ENCODE measurements around the gene ZDHHC8.

Gene ZDHHC8

DNA sequence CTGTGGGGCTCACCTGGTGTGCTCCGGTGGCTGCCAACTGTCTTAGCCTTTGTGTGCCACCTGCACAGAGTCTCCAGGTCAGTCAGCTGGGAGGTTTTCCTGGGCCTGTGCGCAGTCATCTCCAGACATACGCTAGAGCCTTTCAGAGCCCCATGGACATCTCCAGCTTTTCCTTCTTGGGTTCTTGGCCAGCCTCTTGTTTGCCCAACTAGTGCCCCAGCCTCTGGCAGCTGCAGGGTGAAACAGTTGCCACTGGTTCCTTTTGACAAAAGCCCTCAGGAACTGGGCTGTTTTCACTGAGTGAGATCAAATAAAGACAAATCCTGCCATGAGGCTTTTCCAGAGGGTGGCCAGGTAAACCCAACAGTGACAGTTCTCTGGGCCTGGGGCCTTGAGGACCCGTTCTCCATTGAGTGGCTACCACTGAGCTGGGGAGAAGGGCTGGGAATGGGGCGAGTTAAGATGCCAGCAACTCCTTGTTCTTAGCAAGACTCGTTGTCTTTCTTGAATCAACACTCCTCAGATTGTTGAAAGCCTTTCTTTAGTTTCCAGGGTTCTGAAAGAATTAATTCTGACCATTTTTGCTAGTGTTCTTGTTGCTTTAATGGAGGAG lies 32.4 kb upstream of the ZDHHC8 start:
- DNase-seq: no peak

DNA sequence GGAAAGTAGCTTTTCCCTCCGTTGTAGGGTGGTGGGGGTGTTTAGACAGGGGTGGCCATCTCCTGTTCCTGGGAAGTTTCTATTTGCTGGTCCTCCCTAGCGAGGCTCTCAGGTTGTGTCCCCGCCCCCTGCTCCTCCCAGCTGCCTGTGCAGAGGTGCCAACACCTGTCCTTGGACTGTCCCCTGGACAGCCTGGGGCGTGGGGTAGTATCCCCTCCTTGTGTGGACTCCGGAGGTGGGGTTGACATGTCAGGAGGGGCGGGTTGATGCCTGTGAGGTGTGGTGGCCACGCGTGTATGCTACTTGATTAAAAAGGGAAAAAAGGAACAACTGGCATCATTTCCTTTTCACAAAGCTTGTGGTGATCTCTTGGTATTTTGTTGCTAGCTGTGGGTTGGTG lies 30.0 kb upstream of the ZDHHC8 start:
- no peak for DNase-seq

DNA sequence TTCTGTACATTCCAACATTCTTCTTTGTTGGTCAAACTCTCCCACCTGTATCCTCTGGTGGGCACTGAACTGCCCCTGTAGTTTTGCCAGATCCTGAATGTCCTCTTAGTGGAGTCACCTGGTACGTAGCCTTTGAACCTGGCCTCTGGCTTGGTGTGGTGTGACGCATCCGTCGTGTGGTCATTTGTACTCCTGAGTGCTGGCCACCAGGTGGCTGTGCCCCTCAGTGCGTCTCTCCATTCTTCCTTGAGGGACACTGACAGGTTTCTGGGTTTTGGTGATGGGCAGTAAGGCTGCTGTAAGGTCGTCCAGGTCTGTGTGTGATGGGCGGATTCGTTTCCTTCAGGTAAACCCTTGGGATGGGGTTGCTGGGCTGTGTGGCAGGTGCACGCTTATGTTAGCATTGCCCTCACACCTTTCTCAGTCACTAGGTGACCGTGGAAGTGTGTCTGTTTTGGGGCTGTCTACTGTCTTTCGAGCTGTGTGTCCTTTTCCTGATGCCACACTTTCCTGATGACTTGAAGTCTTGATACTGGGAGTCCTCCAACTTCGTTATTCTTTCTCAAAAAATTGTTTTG lies 29.3 kb upstream of the ZDHHC8 start:
- DNase-seq: no peak

DNA sequence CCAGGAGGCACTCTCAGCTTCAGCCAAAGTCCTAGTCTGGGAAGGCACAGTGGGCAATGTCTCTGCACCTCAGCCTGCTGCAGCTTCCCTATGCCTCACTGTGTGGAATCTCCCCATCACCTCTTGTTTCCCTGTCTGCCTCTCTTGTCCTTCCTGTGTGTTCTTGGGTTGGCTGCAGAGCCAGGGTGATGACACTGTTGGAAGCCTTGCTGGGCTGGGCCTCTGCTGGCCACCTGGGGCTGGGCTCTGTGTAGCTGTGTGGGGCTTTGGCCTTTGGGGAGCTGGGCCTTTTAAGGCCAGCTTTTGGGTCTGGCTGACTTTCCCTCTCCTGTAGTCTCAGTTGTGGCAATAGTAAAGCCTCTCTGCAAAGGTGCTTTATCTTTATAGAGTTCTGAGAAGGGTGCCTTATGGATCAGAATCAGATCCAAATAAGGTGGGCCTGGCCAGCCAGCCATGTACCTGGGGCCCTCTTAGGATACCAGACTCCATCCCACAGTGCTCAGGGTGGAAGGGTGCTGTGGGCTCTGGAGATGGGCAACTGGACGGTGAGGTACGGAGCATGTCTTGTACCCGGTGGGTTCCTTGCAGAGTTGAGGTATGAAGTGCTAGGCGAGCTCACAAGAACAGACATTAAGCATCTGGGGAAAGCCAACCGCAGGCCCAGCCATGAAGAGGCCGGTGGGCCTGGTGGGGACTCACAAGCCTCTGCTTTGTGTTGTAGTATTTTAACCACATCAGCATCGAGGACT lies 26.0 kb upstream of the ZDHHC8 start:
- DNase-seq: no peak

DNA sequence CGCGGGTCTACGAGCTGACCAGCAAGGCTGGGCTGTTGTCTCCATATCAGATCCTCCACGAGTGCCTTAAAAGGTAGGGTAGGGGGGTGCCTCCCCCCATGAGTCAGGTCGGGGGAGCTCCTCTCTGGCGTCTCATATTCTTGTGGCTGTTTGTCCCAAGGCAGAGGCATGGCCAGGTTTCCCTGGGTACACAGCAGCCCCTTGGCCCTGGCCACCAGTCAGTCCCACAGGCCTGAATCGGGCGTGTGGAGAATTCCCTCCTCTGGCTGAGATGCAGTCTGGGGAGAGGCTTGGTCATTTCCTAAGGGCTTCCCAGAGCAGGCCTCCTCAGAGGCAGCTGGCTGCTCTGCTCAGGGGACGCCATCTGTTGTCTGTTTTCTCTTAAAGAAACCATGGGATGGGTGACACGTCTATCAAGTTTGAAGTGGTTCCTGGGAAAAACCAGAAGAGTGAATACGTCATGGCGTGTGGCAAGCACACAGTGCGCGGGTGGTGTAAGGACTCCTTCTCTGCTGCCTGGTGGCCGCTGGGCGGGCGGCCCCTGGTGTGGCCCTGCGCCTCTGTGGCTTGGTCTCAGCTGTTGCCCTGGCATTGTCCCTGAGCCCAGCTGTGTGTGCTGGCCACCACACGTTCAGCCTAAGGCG lies 25.3 kb upstream of the ZDHHC8 start:
- no peak for DNase-seq

DNA sequence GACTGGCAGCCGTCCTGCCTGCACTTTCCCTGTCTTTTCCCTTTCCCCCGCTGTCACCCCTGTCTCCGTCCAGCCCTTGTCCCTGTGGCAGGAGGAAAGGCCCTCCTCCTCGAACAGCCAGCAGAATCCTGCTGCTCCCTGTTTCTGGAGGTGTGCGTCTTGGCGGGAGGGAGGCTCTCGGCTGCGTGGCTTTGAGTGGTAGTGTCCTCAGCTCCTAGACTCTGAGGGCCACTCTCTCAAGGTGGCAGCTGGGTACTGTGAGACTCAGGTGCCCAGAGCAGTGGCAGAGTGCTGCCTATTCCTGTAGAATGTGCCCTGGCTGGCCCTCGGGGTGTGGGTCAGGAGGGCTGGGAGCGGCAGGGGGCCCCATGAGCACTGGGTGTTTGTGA lies 24.8 kb upstream of the ZDHHC8 start:
- DNase-seq: no peak

DNA sequence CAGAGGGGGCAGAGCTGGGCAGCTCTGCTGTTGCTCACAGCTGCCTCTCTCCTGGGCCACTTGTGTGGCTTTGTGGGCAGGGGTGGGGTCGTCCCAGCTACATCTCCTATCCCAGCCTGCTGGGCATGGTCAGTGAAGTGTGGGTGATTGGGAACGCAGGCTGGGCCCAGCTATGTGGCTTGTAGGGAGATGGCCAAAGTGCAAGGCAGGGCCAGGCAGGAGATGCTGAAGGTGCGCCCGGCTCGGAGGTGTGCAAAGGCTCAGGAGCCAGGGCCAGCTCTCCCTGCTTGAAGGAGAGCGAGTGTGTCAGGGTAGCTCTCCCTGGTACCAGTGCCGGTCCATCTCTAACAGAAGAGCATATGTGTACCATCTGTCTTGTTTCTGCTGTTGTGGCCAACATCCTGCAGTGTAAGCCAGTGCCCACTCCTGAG lies 24.1 kb upstream of the ZDHHC8 start:
- DNase-seq: no peak

DNA sequence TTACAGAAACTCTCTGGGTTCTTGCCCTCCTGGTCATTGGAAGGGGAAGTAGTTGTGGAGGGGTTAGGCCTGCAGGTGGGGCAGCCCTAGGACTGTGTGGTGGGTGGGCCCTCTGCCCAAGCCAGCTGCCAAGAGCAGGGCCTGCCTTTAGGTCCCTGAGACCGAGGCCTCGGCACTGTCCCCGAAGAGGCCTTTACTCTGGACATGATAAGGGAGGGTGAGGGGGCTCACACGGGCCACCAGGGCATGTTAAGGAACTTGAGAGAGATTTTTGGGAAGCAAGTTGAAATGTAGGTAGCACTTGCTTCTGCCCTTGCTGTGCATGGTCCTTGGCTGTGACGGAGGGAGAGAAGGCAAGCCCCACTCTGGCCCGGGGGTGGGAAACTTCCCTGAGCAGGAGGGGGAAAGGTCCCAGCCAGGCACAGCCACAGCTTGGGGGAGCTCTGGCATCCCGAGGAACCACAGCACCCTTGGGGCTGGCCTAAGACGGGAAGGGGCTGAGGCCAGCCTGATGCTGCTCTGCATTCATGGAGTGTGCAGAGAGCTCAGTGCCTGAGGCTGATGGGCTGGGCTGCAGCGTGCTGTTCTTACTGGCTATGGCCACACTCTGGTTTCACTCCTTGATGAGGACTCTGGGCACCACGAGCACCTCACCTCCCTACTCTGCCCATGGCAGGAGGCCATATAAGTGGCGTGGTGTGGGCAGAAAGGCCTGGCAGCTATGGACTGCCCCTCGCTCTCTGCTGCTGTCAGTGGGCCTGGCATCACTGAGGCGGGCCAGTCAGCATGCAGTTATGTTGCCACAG lies 23.4 kb upstream of the ZDHHC8 start:
- no peak for DNase-seq

DNA sequence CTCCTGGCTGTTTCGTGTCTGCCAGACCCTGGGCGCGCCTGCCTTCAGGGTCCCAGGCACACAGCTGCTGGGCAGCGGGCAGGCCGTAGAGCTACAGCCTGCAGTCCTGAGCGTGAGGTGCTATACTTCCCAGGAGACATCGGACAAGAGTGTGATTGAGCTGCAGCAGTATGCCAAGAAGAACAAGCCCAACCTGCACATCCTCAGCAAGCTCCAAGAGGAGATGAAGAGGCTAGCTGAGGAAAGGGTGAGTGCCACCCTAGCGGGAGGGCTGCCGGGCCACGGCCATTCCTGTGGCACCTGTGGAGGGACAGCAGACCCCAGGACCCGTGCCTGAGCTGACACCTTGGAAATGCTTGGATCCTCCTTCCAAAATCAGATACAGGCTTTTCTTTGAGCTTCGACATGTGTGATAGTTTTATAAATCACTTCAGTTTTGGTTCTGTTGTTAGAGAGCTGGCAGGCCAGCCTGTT lies 22.8 kb upstream of the ZDHHC8 start:
- no peak for DNase-seq

DNA sequence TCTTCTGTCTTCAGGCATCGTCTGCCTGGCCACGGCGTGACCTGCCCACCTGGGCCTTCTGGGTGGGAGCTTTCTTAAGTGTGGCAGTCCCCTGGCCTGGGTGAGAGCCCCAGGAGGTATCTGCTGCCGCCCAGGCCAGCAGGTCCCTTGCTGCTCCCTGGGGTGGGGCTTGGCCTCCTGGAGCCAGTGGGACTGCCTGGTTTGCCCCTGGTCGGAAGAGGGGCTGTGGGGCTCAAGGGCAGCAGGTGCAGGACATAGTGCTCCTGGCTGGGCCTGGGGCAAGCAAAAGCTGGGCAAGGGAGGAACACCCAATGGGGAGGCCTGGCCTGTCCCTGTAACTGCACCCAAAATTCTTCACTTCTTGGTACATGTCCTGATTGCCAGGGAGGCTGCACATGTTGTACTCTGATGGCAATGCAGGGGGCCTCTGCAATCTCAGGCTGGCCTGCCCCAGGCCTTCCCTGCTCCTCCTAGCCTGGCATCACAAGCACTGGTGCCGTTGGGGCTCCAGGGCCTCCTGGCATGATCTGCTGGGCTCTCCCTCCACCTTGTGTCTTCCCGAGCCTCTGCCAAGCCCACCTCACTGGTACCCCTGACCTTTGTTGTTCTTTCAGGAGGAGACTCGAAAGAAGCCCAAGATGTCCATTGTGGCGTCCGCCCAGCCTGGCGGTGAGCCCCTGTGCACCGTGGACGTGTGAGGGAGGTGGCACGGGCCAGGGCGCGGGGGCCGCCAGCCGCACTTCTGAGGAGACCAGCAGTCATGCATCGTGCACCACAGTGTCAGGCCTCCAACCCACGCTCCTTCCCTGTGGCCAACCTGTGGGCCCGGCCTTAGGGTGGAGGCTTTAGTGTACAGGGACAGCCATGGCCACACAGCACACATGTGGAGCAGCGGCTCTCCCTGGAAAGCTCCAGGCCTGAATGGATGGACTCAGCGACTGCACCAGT lies 21.9 kb upstream of the ZDHHC8 start:
- no peak for DNase-seq

DNA sequence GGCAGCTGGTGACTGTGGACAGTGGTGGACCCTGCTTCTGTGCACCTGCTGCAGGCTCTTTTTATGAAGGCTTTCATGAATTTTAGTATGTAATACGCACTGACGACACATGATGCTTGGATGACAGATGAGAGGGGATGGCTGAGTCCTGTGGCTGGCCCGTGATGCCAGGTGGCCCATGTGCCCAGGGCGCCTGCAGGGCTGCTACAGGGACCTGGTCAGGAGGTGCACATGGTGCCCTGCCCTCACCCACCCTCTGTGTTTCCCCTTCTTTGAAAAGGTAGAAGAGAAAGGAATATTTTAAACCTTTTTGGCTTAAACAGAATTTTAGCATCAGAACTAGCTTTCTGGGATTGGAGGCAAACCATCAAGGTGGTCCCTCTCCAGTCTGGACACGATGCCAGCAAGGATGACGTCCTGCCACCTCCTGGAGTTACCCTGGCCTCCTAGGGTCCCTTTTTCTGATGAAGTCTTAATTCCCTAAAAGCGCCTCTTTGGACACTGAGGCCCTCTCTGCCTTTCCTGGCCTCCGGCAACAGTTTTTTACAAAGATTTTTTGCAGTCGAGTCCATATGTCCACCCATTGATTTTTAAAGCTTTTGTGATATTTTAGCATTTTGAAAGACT lies 21.1 kb upstream of the ZDHHC8 start:
- no peak for DNase-seq

DNA sequence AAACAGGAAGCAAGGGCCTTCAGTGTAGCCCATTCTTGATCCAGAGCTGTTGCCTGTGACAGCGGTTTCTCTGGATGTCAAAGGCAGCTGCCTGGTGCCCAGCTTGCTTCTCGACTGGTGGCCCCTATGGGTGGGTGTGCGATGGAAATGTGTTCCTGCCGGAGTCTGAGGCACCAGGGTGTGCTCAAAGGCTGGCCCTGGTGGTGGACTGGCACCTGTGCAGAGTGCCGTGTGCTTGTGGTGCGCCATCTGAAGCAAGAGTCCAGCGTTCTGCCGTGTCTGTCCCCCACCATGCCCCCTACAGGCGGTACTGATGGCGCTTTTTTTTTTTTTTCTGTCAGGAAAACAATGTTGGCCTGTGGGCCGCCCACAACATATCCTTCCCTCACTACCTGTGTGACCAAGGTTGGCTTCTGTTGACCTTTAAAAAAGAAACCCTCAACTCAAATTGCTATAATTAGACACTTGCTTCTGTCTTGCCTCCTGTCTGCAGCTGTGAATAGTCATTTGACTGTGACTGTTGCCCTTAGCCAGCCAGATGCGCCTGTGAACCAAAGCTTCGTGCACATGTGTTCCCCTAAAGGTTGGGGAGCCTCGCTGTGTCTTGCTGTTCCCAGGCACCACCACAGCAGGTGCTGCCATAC lies 20.4 kb upstream of the ZDHHC8 start:
- no peak for DNase-seq

DNA sequence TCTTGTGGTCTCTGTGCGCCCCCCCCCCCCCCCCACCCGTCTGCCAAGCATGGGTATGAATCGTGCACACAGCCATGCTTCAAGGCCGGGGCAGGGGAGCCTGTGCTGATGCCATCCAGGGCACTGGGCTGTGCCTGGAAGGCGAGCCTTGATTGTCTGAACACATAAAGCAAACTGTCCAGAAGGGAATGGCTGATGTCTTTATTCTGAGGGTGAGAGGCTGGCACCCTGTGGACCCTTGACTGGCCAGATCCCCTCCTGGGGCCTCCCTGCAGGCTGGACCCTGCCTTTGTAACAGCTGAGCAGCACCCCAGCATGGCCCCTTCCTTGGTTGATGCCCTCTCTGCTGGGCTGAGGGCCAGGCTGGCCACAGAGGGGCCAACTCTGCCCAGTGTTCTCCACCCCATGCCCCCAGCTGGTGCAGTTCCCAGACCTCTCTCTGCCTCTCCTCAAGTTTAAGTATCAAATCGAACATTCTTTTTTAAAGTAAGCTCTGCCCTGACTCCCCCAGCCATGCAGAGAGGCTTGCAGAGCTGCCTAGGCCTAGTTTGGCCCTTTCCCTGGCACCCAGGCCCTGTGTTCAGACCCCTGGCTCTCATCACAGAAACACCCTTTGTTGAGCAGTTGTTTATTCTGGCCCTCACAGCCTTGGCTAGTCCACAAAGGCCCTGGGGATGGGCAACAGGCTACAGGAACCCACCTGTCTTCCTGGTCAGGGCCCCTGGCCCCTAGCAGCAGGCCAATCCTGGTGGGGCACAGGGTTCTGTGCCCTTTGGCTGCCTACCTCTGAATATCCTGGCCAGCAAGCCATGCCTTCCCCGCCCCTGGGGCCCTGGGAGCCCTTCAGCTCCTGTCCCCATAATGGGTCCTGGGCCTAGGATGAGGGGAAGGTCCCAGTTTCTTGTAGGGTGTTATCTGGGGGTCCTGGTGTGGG lies 19.6 kb upstream of the ZDHHC8 start:
- no peak for DNase-seq

DNA sequence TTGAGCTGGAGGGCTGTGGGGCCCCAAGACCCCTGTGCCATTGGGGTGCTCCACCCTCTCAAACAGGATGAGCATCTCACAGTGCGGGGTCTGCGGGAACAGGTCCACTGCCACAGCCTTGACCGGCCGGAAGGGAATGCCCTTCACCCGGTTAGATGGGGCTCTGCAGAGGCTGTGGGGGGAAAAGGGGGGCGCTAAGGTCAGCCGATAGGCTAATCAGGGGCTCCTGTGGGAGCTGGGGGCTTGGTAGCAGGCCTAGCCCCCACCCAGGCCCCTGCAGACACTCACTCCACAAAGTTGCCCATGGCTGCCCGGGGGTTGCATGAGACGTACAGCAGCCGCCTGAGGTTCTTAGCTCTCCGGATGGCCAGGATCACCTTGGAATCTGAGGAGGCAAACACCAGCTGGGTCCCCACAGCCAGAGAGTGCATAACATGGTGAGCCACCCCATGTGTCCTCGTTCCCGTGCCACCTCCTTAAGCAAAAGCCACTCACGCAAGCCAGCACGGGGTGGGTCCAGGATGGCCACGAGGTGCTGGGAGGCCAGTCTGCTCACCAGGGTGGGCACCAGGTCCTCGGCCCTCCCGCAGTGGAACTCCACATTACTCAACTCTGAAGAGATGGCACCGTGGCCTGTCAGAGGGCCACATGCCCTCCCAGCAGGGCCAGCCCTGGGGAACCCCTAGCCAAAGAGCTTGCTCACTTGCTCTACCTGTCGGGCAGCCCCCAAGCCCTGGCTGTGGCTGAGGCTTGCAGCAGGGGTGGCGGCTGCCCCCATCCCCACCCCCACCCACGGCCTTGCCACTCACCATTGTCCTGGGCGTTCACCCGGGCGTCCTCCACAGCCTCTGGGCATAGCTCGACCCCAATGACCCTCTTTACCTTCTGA lies 18.7 kb upstream of the ZDHHC8 start:
- DNase-seq: no peak

DNA sequence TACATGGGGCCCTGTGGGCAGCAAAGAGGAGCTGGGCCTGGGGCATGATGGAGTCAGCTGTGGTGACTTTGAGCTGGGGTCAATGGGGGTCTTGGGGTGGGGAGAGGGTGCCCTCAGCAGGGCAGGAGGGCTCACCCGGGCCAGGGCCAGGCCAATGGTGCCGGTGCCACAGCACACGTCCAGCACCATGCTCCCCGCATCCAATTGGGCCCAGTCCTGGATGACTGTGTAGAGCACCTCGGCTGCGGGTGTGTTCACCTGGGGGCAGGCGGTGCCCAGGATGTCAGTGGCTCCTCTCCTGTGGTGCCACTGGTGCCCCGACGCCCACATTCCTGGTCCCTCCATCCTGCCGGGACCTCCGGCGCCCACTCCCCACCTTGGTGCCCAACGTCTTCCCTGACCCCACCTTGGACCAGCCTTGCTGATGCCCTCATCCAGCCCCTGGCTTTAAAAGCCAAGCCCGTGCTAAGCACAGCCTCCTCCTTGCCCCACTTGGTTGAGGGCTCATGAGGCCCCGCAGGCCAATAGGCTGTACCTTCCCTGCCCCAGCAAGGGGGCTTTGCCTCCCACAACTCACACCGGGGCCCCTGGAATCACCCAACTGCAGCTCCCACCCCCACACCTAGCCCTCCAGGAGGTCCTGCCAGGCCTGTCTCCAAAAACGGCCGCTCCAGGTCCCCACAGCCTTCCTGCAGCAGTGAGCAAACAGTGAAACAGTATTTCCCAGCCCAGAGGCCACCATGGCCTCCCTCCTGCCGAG lies 17.9 kb upstream of the ZDHHC8 start:
- DNase-seq: no peak

DNA sequence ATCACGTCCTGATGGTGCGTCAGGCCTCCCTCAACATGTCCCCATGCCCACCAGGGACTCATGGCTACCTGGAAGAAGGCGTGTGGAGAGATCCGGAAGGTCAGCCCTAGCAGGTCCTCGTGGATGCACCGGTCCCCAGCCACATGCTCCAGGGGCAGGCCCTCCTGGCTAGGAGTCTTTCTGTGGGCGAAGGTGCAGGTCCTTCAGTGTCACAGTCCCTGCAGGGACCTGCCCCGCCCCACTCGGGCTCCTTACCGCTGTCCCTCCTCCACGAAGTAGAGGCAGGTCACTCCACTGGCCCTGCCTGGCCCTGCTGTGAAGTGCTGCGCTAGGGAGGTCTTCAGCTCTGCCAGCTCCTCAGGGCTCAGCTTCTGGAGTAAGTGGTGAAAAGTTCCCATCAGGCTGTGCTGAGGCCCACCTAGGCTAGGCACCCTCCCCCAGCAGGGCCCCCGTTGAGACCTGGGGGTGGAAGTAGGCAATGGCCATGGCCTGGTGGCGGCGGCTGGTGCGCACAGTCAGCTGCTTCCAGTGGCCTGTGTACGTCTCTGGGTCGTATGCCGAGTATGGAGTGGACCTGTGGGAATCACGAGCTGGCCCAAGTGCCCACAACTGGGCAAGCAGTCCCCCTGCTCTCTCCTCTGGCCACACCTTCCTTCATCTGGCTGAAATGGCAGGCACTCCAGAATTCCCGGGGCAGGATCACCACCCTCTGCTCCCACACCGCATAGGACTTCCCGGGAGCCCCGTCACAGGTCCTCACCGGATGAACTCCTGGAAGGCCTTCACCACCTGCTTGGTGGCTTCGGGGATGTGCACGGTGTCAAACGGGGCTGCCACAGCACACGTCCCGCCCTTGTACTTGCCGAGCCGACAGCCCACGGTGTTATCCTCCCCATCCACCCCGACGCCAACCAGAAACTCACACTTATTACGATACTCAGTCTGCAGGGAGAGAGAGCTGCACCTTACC lies 16.8 kb upstream of the ZDHHC8 start:
- DNase-seq: no peak
